IgD-negative memory B cell (primary cell): Measurements from ENCODE around the gene STON2. TPM values are rescaled to one million over a fixed set of nuclear protein-coding genes. Genes with fewer than 3 reads are reported as not detected.

Source experiments
- H3K27ac Mint-ChIP-seq, 3 donors: one replicate each; pipeline ENCODE4 v1.8.0; 2020 to 2022; ENCODE audit warnings: mild to moderate bottlenecking in 3 of 3, mixed read lengths in 3 of 3, moderate library complexity in 1 of 3
- H3K27me3 Mint-ChIP-seq: one replicate; pipeline ENCODE4 v1.8.0; 2021; ENCODE audit warnings: mixed read lengths
- H3K36me3 Mint-ChIP-seq: one replicate; pipeline ENCODE4 v1.8.0; 2020; ENCODE audit warnings: mild to moderate bottlenecking, mixed read lengths
- H3K4me1 Mint-ChIP-seq, 3 donors: one replicate each; pipeline ENCODE4 v1.8.0; 2020 to 2022; ENCODE audit warnings: mixed read lengths in 3 of 3, mild to moderate bottlenecking in 1 of 3
- H3K4me3 Mint-ChIP-seq, 4 donors: one replicate each; pipeline ENCODE4 v1.8.0; 2020 to 2022; ENCODE audit warnings: mild to moderate bottlenecking in 4 of 4, mixed read lengths in 4 of 4, moderate library complexity in 3 of 4
- H3K9me3 Mint-ChIP-seq, 3 donors: one replicate each; pipeline ENCODE4 v1.8.0; 2020 to 2021; ENCODE audit warnings: mixed read lengths in 3 of 3, mild to moderate bottlenecking in 1 of 3
- polyA plus RNA-seq: library from polyadenylated mRNA; unstranded; fragments of 300-500 nt; fragmentation: Illumina TruSeq; gene quantifications from one replicate; pipeline ENCODE4 v1.2.3, GENCODE V29; 2021

Gene STON2
- polyA plus RNA-seq, 1 donor from 2014 or later = 0.69 TPM

DNA sequence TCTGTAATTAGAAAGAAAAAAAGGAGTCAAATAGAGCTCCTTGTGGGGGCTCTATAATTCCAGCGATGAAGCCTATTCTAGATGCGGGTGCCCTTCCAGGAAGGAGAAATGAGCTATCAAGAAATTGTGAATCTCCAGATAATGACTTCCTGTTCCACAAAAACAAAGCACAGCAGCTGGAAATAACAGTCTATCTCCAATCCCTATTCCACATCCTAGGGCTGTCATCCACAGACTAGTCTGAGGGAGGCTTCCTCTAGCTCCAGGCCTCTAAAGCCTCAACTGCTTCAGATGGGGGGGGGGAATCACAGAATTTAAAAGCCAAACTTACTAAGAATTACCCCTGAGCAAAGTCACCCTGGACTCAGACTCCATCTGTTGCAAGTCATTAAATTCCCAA is 102.0 kb downstream of the STON2 start:
- peaks cover 2% of the 10 kb centered on the region for H3K36me3 Mint-ChIP-seq
- H3K4me3 Mint-ChIP-seq = no peak overlapping the region
- H3K27ac Mint-ChIP-seq = no peak overlapping the region
- no peaks in the 10 kb centered on the region for H3K27me3 Mint-ChIP-seq
- no peaks in the 10 kb centered on the region for H3K9me3 Mint-ChIP-seq
- H3K4me1 Mint-ChIP-seq = peaks cover 0 to 4% (median 2%) of the 10 kb centered on the region in 3 donors

DNA sequence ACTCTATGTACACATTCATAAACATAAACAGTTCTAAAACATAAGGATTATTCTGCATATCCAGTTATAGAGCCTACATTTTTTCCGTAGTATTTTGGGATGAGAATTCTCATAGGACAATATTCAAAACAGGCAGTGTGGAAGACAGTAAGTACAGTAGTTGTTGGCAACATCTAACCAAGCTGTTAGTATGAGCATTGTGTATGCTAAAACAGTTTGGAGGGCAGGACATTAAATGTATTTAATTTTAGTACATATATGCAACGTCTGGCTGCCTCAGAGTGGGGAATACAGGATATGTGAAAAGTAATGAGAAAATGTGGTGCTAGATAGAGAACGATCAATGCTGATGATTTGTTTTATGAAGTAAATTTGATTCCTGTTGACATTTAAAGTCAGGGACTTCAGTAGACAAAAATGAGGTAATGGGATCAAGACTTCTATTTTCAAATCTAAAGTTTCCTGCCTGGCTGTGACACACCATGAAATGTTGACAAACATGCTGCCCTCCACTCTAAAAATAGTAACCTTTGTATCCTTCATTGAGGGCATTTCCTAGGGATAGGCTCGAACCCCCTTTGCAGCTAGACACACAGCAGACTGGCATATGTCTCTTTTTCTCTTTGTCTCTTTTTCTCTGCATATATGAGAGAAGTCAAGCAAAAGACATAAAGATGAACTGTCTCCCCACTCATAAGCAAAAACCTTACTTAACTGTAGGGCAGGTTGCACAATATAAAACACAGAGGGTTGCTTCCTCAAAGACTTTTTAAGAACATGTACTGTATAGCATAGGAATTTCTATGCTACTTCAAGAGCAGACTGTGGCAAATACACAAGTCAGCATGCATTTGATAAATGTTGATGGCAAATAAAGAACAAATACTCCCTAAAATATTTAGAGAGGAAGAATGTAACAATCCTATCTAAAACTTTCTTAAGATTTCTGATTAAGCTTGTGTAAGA is 103.9 kb downstream of the STON2 start:
- no peaks in the 10 kb centered on the region for H3K4me1 Mint-ChIP-seq
- H3K4me3 Mint-ChIP-seq = no peak overlapping the region
- peaks cover 2% of the 10 kb centered on the region for H3K36me3 Mint-ChIP-seq
- H3K9me3 Mint-ChIP-seq = no peaks in the 10 kb centered on the region
- H3K27me3 Mint-ChIP-seq = no peaks in the 10 kb centered on the region
- no peak overlapping the region for H3K27ac Mint-ChIP-seq

GRCh38 chr14:81289516-81289915 is 110.6 kb downstream of the STON2 start:
- no peaks in the 10 kb centered on the region for H3K36me3 Mint-ChIP-seq
- H3K4me1 Mint-ChIP-seq = peaks cover 0 to 3% (median 0%) of the 10 kb centered on the region in 3 donors
- no peak overlapping the region for H3K27ac Mint-ChIP-seq
- no peak overlapping the region for H3K4me3 Mint-ChIP-seq
- no peaks in the 10 kb centered on the region for H3K9me3 Mint-ChIP-seq
- peaks cover 12% of the 10 kb centered on the region for H3K27me3 Mint-ChIP-seq

DNA sequence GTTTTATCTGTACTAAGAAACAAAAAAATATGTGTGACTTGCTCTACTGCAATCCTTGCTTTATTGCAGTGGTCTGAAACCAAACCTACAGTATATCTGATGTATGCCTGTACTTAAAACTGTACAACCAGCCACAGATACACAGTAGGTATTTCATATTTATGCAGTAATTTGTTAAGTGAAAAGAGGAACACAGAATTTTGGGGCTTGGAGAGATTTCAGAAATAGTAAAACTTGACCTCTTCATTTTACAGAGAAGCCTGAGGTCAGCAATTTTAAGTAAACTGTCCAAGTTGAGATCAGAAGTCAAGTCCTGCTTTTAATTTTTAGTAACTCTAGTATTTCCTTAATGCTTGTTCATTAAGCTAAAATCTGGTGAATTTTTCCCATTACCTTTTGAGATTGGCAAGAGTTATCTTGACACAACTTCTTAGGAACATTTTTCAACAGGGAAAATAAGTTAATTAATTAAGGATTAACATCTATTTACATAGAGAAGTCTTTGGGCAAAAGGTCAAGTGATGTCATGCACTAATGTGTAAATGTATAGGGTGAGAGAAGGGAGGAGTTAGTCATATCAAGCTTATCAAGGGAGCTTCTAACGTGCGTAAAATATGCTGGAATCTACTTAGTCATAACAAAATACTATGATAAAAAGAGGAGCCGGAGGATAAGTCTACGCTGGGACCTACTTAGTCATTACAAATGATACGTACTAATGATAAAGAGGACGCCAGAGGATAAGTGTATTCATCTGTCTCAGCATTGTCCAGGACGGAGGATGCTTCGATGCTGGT is 113.4 kb downstream of the STON2 start:
- Mint-ChIP-seq H3K27ac (no peak overlapping the region), H3K36me3 (no peaks in the 10 kb centered on the region), H3K4me3 (no peak overlapping the region), H3K4me1 (peaks cover 0 to 3% (median 0%) of the 10 kb centered on the region in 3 donors), H3K27me3 (peaks cover 12% of the 10 kb centered on the region), H3K9me3 (no peaks in the 10 kb centered on the region)

DNA sequence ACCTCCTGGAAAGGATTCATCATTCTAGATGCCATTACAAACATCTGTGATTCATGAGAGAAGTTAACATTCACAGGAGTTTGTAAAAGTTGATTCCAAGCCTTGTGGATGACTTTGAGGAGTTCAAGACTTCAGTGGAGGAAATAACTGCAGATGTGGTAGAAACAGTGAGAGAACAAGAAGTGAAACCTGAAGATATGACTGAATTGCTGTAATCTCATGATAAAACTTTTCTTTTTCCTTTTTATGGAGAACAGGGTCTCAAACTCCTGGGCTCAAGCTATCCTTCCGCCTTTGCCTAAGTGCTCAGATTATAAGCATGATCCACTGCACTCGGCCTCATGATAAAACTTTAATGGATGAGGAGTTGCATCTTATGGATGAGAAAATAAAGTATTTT is 114.9 kb downstream of the STON2 start:
- H3K27me3 Mint-ChIP-seq = peaks cover 12% of the 10 kb centered on the region
- no peak overlapping the region for H3K27ac Mint-ChIP-seq
- H3K9me3 Mint-ChIP-seq = no peaks in the 10 kb centered on the region
- no peaks in the 10 kb centered on the region for H3K36me3 Mint-ChIP-seq
- peaks cover 0 to 3% (median 0%) of the 10 kb centered on the region in 3 donors for H3K4me1 Mint-ChIP-seq
- no peak overlapping the region for H3K4me3 Mint-ChIP-seq

DNA sequence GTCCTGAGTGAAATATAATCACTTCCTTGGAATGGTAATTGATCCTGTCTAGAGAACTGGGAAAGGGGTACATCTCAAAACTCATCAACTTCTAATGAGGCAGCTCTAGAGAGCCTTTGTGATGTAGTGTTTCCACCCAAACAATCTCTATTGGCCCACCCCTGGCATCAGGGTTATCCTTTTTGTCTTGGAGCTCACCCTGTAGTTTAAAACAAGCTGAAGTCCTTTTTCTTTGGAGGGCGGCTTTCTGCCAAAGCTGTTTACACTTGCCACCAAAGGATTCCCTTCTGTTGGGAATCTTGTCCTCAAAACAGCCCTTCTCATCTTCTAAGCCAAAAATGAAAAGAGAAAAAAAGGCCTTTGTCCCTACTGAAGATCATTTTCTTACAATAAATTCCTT is 118.8 kb downstream of the STON2 start:
- Mint-ChIP-seq H3K9me3 (no peaks in the 10 kb centered on the region), H3K36me3 (no peaks in the 10 kb centered on the region), H3K27ac (no peak overlapping the region)

DNA sequence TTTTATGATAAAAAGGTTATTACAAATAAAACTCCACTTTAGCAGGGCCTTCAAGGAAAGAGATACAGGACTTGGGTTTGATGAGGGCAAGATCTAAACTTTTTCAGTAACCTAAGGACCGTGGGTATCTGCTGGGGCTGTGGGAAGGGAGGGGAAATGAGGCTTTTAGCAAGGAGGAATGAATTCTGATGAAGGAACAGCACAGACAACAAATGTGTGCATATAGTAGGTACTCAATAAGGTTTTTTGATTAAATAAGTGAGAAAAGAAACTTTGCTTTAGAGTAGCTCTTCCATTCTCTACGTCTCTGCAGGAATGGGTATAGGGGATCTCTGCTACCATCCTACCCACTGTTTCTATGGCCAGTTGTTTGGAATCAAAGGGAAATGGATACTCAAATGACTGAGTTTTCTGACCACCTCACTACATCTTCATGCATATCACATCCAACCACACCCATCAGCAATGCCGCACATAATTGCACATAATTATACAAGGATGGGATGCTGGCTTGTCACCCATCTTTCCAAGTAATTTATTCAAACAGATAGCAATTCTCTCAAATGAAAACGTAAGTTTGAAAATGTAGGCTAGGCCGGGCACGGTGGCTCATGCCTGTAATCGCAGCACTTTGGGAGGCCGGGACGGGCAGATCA is 119.9 kb downstream of the STON2 start:
- H3K27ac Mint-ChIP-seq = no peak overlapping the region
- H3K9me3 Mint-ChIP-seq = no peaks in the 10 kb centered on the region
- H3K36me3 Mint-ChIP-seq = no peaks in the 10 kb centered on the region
- no peak overlapping the region for H3K4me3 Mint-ChIP-seq
- H3K4me1 Mint-ChIP-seq = peaks cover 9 to 15% (median 11%) of the 10 kb centered on the region in 3 donors
- peaks cover 27% of the 10 kb centered on the region for H3K27me3 Mint-ChIP-seq

More for the DNA sequence above, 118.8 kb downstream of the STON2 start:
- peaks cover 4 to 9% (median 5%) of the 10 kb centered on the region in 3 donors for H3K4me1 Mint-ChIP-seq
- no peak overlapping the region for H3K4me3 Mint-ChIP-seq
- H3K27me3 Mint-ChIP-seq = peaks cover 20% of the 10 kb centered on the region

GRCh38 chr14:81277096-81277495 is 123.0 kb downstream of the STON2 start:
- Mint-ChIP-seq H3K4me1 (peaks cover 9 to 13% (median 11%) of the 10 kb centered on the region in 3 donors), H3K4me3 (peak overlapping the region in 1 of 4 donors; percentile 28), H3K36me3 (no peaks in the 10 kb centered on the region)

DNA sequence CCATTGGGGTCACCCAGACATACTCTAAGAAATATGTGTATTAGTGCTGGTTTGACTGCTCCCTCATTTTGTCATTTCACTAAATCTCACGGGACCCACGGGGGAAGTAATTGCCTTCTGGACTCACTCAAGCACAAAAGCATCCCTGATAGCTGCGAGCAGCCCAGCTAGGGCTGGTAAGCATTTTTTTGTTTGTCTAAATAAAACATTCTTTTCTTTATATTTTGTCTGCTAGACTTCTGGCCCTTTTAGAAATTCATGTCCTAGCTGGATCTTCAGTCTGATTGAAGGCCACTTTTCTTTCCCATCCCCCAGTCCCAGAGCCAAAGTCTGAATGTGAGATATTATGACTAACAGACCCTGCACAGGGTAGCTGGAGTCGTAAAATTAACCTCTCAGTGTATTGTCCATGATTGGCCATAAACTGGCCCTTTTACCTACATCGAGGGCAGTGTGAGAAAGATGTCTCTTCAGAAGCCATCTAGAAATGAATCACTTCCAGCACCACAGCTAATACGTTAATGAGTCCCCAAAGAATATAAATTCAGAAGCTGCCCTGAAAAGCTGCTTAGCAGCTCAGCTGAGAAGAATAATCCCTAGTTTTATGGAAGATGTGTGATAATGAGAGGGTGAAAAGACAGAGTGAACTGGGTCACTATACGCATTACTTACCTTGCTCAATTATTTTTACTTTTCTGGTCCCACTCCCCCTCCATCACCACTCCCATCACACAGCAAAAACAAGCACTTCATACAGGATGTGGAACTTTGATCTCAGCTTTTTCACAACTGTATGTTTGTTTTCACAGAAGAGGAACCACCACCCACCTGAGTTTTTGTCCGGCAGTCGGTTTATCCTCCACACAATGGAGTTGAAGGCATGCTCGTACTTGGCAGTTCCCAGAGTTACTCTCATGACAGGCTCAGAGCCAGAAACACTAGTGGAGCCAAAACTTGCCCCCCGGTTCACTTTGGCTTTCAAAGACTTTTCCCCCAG is 123.8 kb downstream of the STON2 start:
- H3K9me3 Mint-ChIP-seq = no peaks in the 10 kb centered on the region
- peaks cover 32% of the 10 kb centered on the region for H3K27me3 Mint-ChIP-seq
- no peaks in the 10 kb centered on the region for H3K36me3 Mint-ChIP-seq
- H3K4me1 Mint-ChIP-seq = peaks cover 9 to 13% (median 11%) of the 10 kb centered on the region in 3 donors
- H3K27ac Mint-ChIP-seq = no peak overlapping the region
- H3K4me3 Mint-ChIP-seq = peak overlapping the region in 2 of 4 donors; percentile 18 to 65

More at GRCh38 chr14:81277096-81277495, 123.0 kb downstream of the STON2 start:
- Mint-ChIP-seq H3K27me3 (peaks cover 32% of the 10 kb centered on the region), H3K9me3 (no peaks in the 10 kb centered on the region), H3K27ac (no peak overlapping the region)

- Mint-ChIP-seq H3K27ac (no peak overlapping the region), H3K9me3 (no peaks in the 10 kb centered on the region), H3K36me3 (no peaks in the 10 kb centered on the region), H3K4me1 (peaks cover 9 to 13% (median 11%) of the 10 kb centered on the region in 3 donors), H3K4me3 (peak overlapping the region in 2 of 4 donors; percentile 23 to 65), H3K27me3 (peaks cover 32% of the 10 kb centered on the region)
These were observed 124.6 kb downstream of the STON2 start for GRCh38 chr14:81275305-81276072.

- H3K27ac Mint-ChIP-seq = no peak overlapping the region
- H3K4me1 Mint-ChIP-seq = peaks cover 9 to 13% (median 11%) of the 10 kb centered on the region in 3 donors
- no peaks in the 10 kb centered on the region for H3K36me3 Mint-ChIP-seq
- no peaks in the 10 kb centered on the region for H3K9me3 Mint-ChIP-seq
- no peak overlapping the region for H3K4me3 Mint-ChIP-seq
- peaks cover 30% of the 10 kb centered on the region for H3K27me3 Mint-ChIP-seq
These were observed 126.1 kb downstream of the STON2 start for GRCh38 chr14:81273961-81274575.

DNA sequence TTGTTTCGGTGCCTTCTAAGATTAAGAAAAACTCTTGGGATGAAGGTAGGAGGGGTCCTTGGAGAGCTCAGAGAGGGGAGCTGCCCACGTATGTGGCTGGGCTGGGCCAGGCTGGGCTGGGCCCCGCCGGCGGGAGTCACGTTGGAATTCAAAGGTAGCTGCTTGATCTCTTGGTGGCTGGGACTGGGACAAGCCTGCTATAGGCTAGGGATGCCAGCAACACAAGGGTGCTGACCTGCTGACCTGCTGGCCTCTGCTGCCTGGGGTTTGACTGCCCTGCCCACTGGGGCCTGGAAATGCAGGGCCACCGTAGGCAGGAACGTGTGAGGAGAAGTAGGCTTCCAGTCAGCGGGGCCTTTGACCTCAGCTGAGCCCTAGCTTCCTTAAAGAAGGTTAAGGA is 126.6 kb downstream of the STON2 start:
- Mint-ChIP-seq H3K36me3 (no peaks in the 10 kb centered on the region), H3K4me3 (no peak overlapping the region), H3K9me3 (no peaks in the 10 kb centered on the region), H3K27ac (no peak overlapping the region), H3K4me1 (peaks cover 9 to 13% (median 11%) of the 10 kb centered on the region in 3 donors), H3K27me3 (peaks cover 33% of the 10 kb centered on the region)

GRCh38 chr14:81272317-81272716 is 127.8 kb downstream of the STON2 start:
- H3K4me1 Mint-ChIP-seq = peaks cover 9 to 13% (median 11%) of the 10 kb centered on the region in 3 donors
- H3K9me3 Mint-ChIP-seq = no peaks in the 10 kb centered on the region
- peaks cover 24% of the 10 kb centered on the region for H3K27me3 Mint-ChIP-seq
- H3K27ac Mint-ChIP-seq = no peak overlapping the region
- H3K36me3 Mint-ChIP-seq = no peaks in the 10 kb centered on the region
- no peak overlapping the region for H3K4me3 Mint-ChIP-seq
